GM12878 (cell line): ENCODE results near the gene DNAJC4. TPM values are rescaled to one million over a fixed set of nuclear protein-coding genes. Genes with fewer than 3 reads are reported as not detected.

Experiments used
- ATAC-seq: fragments of 200-7000 bp; cut with Tn5 transposase; 3 replicates; pipeline ENCODE4 v1.9.1; 2020; ENCODE audit warnings: mild to moderate bottlenecking, moderate library complexity
- BruUV-seq: library from RNA; stranded (reverse); fragments of 400-500 nt; replicated peaks from 2 replicates; lab custom pipeline; 2021; lab: Mats Ljungman, UMichigan
- CTCF ChIA-PET: fragments of 300-600 bp; sonication (Branson Sonifier 250); formaldehyde crosslinking; extraction: SDS; loops from one replicate; lab custom pipeline; 2021; ENCODE audit warnings: inconsistent platforms; lab: Yijun Ruan, JAX
- POLR2A ChIA-PET: fragments of 350-600 bp; formaldehyde crosslinking; extraction: SDS; loops from one replicate; lab custom pipeline; 2021; ENCODE audit warnings: inconsistent platforms; lab: Charles Lee
- RAD21 ChIA-PET: fragments of 300-600 bp; sonication (Branson Sonifier 250); formaldehyde crosslinking; loops from one replicate; lab custom pipeline; 2023; ENCODE audit warnings: antibody characterized with exemption; ENCODE audit not compliant: unreplicated experiment; lab: Charles Lee
- SMC1A ChIA-PET: fragments of 300-600 bp; sonication (Branson Sonifier 250); formaldehyde crosslinking; loops from one replicate; lab custom pipeline; 2023; ENCODE audit not compliant: unreplicated experiment, uncharacterized antibody; lab: Charles Lee
- DNase-seq: peaks from one replicate; pipeline ENCODE4 v3.0.0-alpha.2; 2011; ENCODE audit warnings: low read depth, low spot score
- FAIRE-seq: peaks from 3 replicates; lab custom pipeline; 2011; peaks lifted over from hg19 to GRCh38; lab: Jason Lieb, UNC
- H2AFZ ChIP-seq: 2 replicates; pipeline ENCODE4 v1.6.0; 2011; ENCODE audit warnings: low read depth, low read length, control low read depth; ENCODE audit not compliant: control insufficient read depth
- H3K27ac ChIP-seq: 2 replicates; pipeline ENCODE4 v1.5.1; 2011; ENCODE audit warnings: control low read depth; ENCODE audit not compliant: control insufficient read depth, insufficient read depth
- H3K27me3 ChIP-seq, 2 experiments: replicated peaks in 1 of 2; 2 replicates each; pipeline versions ENCODE4 v1.6.0 to v1.6.1; 2011; ENCODE audit warnings: low read length in 1 of 2; ENCODE audit not compliant: control insufficient read depth in 2 of 2, insufficient read depth in 2 of 2
- H3K36me3 ChIP-seq, 2 experiments: 2 replicates each; pipeline ENCODE4 v1.5.1; 2011; ENCODE audit warnings: low read length in 1 of 2; ENCODE audit not compliant: control insufficient read depth in 2 of 2, insufficient read depth in 2 of 2
- H3K4me1 ChIP-seq: 2 replicates; pipeline ENCODE4 v1.6.1; 2011; ENCODE audit warnings: mild to moderate bottlenecking, low read length, moderate library complexity, mixed read lengths; ENCODE audit not compliant: control insufficient read depth, insufficient read depth
- H3K4me2 ChIP-seq: 2 replicates; pipeline ENCODE4 v1.6.0; 2011; ENCODE audit warnings: control low read depth; ENCODE audit not compliant: control insufficient read depth, insufficient read depth
- H3K4me3 ChIP-seq: fragments of 200-600 bp; sonication (generic); 2 replicates; pipeline ENCODE4 v1.5.1; 2016
- H3K79me2 ChIP-seq: 2 replicates; pipeline ENCODE4 v1.6.0; 2011; ENCODE audit warnings: low read length; ENCODE audit not compliant: control insufficient read depth, insufficient read depth
- H3K9ac ChIP-seq: 2 replicates; pipeline ENCODE4 v1.8.0; 2011; ENCODE audit warnings: low read length, control low read depth, mixed read lengths; ENCODE audit not compliant: control insufficient read depth, insufficient read depth
- H3K9me3 ChIP-seq: replicated peaks from 3 replicates; pipeline ENCODE4 v1.5.1; 2011; ENCODE audit warnings: mild to moderate bottlenecking, low read length; ENCODE audit not compliant: control insufficient read depth, insufficient read depth
- H4K20me1 ChIP-seq: 2 replicates; pipeline ENCODE4 v1.6.0; 2011; ENCODE audit not compliant: control insufficient read depth, insufficient read depth
- ASH2L ChIP-seq: fragments of 300-600, 200-600 bp; sonication (generic); IDR thresholded peaks from 2 replicates; pipeline ENCODE4 v1.6.1; 2017; ENCODE audit warnings: low read depth, mild to moderate bottlenecking, borderline replicate concordance
- CBX3 ChIP-seq: fragments of 200-600 bp; sonication (generic); IDR thresholded peaks from 2 replicates; pipeline ENCODE4 v1.6.1; 2016; ENCODE audit warnings: low read depth, borderline replicate concordance
- CTCF ChIP-seq, 3 experiments: IDR thresholded peaks in 2 of 3; conservative IDR thresholded peaks in 1 of 3; 2 replicates each; pipeline ENCODE4 v1.5.1; 2011; ENCODE audit warnings: low read depth in 3 of 3, low read length in 3 of 3, mild to moderate bottlenecking in 3 of 3, control low read depth in 2 of 3, moderate library complexity in 2 of 3, inconsistent platforms in 1 of 3, mixed read lengths in 1 of 3; ENCODE audit not compliant: control insufficient read depth in 2 of 3, insufficient read depth in 1 of 3; ENCODE audit errors: extremely low read depth in 1 of 3
- HDGF ChIP-seq: fragments of 450-650 bp; IDR thresholded peaks from 2 replicates; pipeline ENCODE4 v1.6.1; 2016; ENCODE audit warnings: antibody characterized with exemption
- IKZF1 ChIP-seq: fragments of 450-650 bp; conservative IDR thresholded peaks from 2 replicates; pipeline ENCODE4 v1.6.1; 2017; ENCODE audit warnings: antibody characterized with exemption, mild to moderate bottlenecking
- NKRF ChIP-seq: fragments of 450-650 bp; conservative IDR thresholded peaks from 2 replicates; pipeline ENCODE4 v1.6.1; 2017; ENCODE audit warnings: mild to moderate bottlenecking, moderate library complexity
- POLR2A ChIP-seq: IDR thresholded peaks from 2 replicates; pipeline ENCODE4 v1.6.1; 2011; ENCODE audit warnings: low read depth, mild to moderate bottlenecking, low read length
- POLR2AphosphoS5 ChIP-seq: IDR thresholded peaks from 2 replicates; pipeline ENCODE4 v1.6.1; 2011; ENCODE audit warnings: mild to moderate bottlenecking, low read length, inconsistent platforms
- RB1 ChIP-seq: fragments of 450-650 bp; formaldehyde crosslinking; IDR thresholded peaks from 2 replicates; pipeline ENCODE4 v1.6.1; 2017; ENCODE audit warnings: mild to moderate bottlenecking, borderline replicate concordance
- RELB ChIP-seq: fragments of 450-650 bp; IDR thresholded peaks from 2 replicates; pipeline ENCODE4 v1.6.1; 2017; ENCODE audit warnings: low read depth, mild to moderate bottlenecking, moderate library complexity
- STAT1 ChIP-seq: fragments of 450-650 bp; conservative IDR thresholded peaks from 2 replicates; pipeline ENCODE4 v1.6.1; 2014; ENCODE audit warnings: antibody characterized with exemption, mild to moderate bottlenecking
- WRNIP1 ChIP-seq: IDR thresholded peaks from 2 replicates; pipeline ENCODE4 v1.6.1; 2011; ENCODE audit warnings: low read depth, low read length, improper control_type of control experiment, borderline replicate concordance
- YBX1 ChIP-seq: fragments of 450-650 bp; IDR thresholded peaks from 2 replicates; pipeline ENCODE4 v1.6.1; 2016; ENCODE audit warnings: antibody characterized with exemption
- WGBS: methylation state at CpG from one replicate; pipeline ENCODE4 v1.1.6; 2016; ENCODE audit warnings: low lambda C conversion rate; ENCODE audit not compliant: insufficient replicate concordance, insufficient coverage; ENCODE audit errors: missing lambda C conversion rate; 5-methylcytosine and 5-hydroxymethylcytosine counted together
- in situ Hi-C: fragments of 300-500 bp; cut with MboI; formaldehyde crosslinking; loops from 9 replicates; pipeline ENCODE4 v1.14.3; 2018; ENCODE audit warnings: mixed read lengths
- intact Hi-C: fragments of 100-400 bp; cut with micrococcal nuclease; formaldehyde crosslinking; loops from one replicate; pipeline ENCODE4 v1.14.2; 2022; ENCODE audit not compliant: unreplicated experiment
- polyA plus RNA-seq, 11 experiments: library from polyadenylated mRNA; depleted of rRNA in 4 of 11; unstranded in 6 of 11; stranded (reverse) in 5 of 11; fragments of >200 nt; fragmentation: Nextera tagmentation in 4 of 11; fragmentation: Illumina TruSeq in 1 of 11; extraction: Ambion mirVana in 4 of 11; extraction: Trizol in 1 of 11; gene quantifications; 1 replicate in 1 of 11; 2 replicates in 10 of 11; pipeline versions ENCODE4 v1.2.1 to v1.2.3, GENCODE V29; 2011 to 2016; ENCODE audit warnings: inconsistent platforms in 2 of 11, missing spikeins in 2 of 11, low read depth in 1 of 11
- total RNA-seq, 4 experiments: library from RNA; depleted of rRNA in 3 of 4; stranded (reverse); fragments of >200 nt in 3 of 4; fragmentation: Illumina TruSeq in 1 of 4; extraction: Trizol in 1 of 4; gene quantifications; 2 replicates each; pipeline versions ENCODE4 v1.2.1 to v1.2.3, GENCODE V29; 2013 to 2021

DNAJC4 gene
- total and polyA plus RNA-seq, 10 of the 15 experiments (the other 5 are each of a cell fraction or from before 2014, with no cell fraction given): 3.7 to 64.9 (median 30.1) TPM

GRCh38 chr11:64239662-64240434, 9.5 kb downstream of the DNAJC4 start (continued):
- TF ChIP-seq IKZF1 (peak; percentile 17; the same call in 1 of the 2 replicates), ASH2L (no peak), POLR2A (no peak; the same call in 1 of the 2 replicates)

GRCh38 chr11:64240435-64241240, 10.3 kb downstream of the DNAJC4 start, which contains the start of gene FKBP2:
TSS of gene FKBP2 (plus strand) at chr11:64241095. CDS start at chr11:64242388, 1,293 bp downstream.
- POLR2A ChIA-PET: interaction anchor here (0.5 to 7.4 kb wide), 26 partner anchors 9 to 1569 kb away, joined by 3 to 77 read pairs (median 6); partner anchors contain the start of genes BAD, CATSPERZ, DNAJC4 and ESRRA
- TF ChIP-seq YBX1 (no peak), WRNIP1 (no peak), CTCF (IDR thresholded peaks at IDR 0.05 in 2 of 3, conservative IDR thresholded peaks at IDR 0.05 in 1 of 3; ENCODE audit: control insufficient read depth in 2 of 3, extremely low read depth in 1 of 3, insufficient read depth in 1 of 3, low read depth in 3 of 3, low read length in 3 of 3) (no peak), NKRF (peak; percentile 60), RELB (peak; percentile 59; the same call in 1 of the 2 replicates), HDGF (peak; percentile 10; the same call in 1 of the 2 replicates), RB1 (no peak; the same call in 1 of the 2 replicates), CBX3 (no peak), STAT1 (0 out of 2 replicates have a peak, but pooled peaks have one; percentile 43), POLR2AphosphoS5 (peak; percentile 95)

More at GRCh38 chr11:64240435-64241240, 10.3 kb downstream of the DNAJC4 start, which contains the start of gene FKBP2:
- H3K36me3 ChIP-seq: peaks cover 0 to 15% of the 10 kb centered on the region in 2 experiments; a peak in 2 of 4 replicates
- ATAC-seq (peak; percentile 70), FAIRE-seq (peak; percentile 27), DNase-seq (peak; percentile 87)
- in situ Hi-C loops (loop anchor here (25.0 kb wide), 1 partner anchor 1622 kb away; the partner anchor contains the start of genes CFL1, EFEMP2 and MUS81), intact Hi-C loops (loop anchor here (2.0 kb wide), 2 partner anchors 36 to 64 kb away; partner anchors contain the start of gene ESRRA)
- CTCF ChIA-PET: interaction anchor here (0.6 to 6.2 kb wide), 12 partner anchors 10 to 77 kb away, joined by 3 to 31 read pairs (median 4); partner anchors contain the start of genes NUDT22, PLCB3, PRDX5 and TRMT112
- no peaks in the 10 kb centered on the region for H4K20me1 ChIP-seq
- no peaks in the 10 kb centered on the region for H3K27me3 ChIP-seq
- H3K9me3 ChIP-seq: no peaks in the 10 kb centered on the region
- RAD21 ChIA-PET: interaction anchor here (0.7 to 8.6 kb wide), 11 partner anchors 10 to 77 kb away, joined by 3 to 104 read pairs (median 5); partner anchors contain the start of genes CATSPERZ, FERMT3, NUDT22 and PLCB3
- 1% methylated on average over 50 of the region's 58 CpGs for WGBS
- H3K27ac ChIP-seq: peak within 1 kb of the TSS; percentile 92
- SMC1A ChIA-PET: interaction anchor here (0.9 to 5.0 kb wide), 4 partner anchors 14 to 64 kb away, joined by 3 to 40 read pairs (median 4); partner anchors contain the start of genes FERMT3, NUDT22 and TRPT1
- peak within 1 kb of the TSS; percentile 87 for H3K9ac ChIP-seq
- TSS peak; percentile 95 for BruUV-seq
- H3K79me2 ChIP-seq: peaks cover 32% of the 10 kb centered on the region
- peak within 1 kb of the TSS; percentile 82 for H2AFZ ChIP-seq
- H3K4me1 ChIP-seq: peaks cover 41% of the 10 kb centered on the region
- H3K4me3 ChIP-seq: peak within 1 kb of the TSS; percentile 89
- H3K4me2 ChIP-seq: peak within 1 kb of the TSS; percentile 90
